ENCODE measurements around the gene TLCD2. TPM values are rescaled to one million over a fixed set of nuclear protein-coding genes. Genes with fewer than 3 reads are reported as not detected.

TLCD2 gene
- total and polyA plus RNA-seq, 2 of the 13 experiments (the other 11 are each of a cell fraction or from before 2014, with no cell fraction given) = 0.90 to 1.1 TPM

- TF ChIP-seq ZBTB10 (CRISPR knock-in tag; IDR thresholded peaks at IDR 0.05; ENCODE audit: borderline replicate concordance) (peak; percentile 82; the same call in 1 of the 2 replicates), HOXD1 (CRISPR knock-in tag; IDR thresholded peaks at IDR 0.05) (peak; percentile 79; the same call in 1 of the 2 replicates), SSRP1 (CRISPR knock-in tag; IDR thresholded peaks at IDR 0.05) (no peak), HMG20B (CRISPR knock-in tag; conservative IDR thresholded peaks at IDR 0.05) (no peak), GTF2F1 (IDR thresholded peaks at IDR 0.05; ENCODE audit: low read length) (no peak), HOXA5 (CRISPR knock-in tag; IDR thresholded peaks at IDR 0.05) (peak; percentile 32; the same call in 1 of the 2 replicates), ARID3A (IDR thresholded peaks at IDR 0.05; ENCODE audit: low read depth, low read length) (no peak), ZNF784 (CRISPR knock-in tag; IDR thresholded peaks at IDR 0.05; ENCODE audit: borderline replicate concordance) (no peak), MLLT10 (CRISPR knock-in tag; IDR thresholded peaks at IDR 0.05) (no peak), ZFP82 (CRISPR knock-in tag; IDR thresholded peaks at IDR 0.05; ENCODE audit: borderline replicate concordance) (0 out of 2 replicates have a peak, but pooled peaks have one; percentile 15), MTERF4 (CRISPR knock-in tag; IDR thresholded peaks at IDR 0.05) (peak; percentile 60; the same call in 1 of the 2 replicates), PLRG1 (conservative IDR thresholded peaks at IDR 0.05) (no peak), FOXK1 (CRISPR knock-in tag; IDR thresholded peaks at IDR 0.05; ENCODE audit: borderline replicate concordance, low read depth) (peak; percentile 62; the same call in 1 of the 2 replicates), RELA (CRISPR knock-in tag; IDR thresholded peaks at IDR 0.05) (no peak), CBX1 (IDR thresholded peaks at IDR 0.05; ENCODE audit: low read depth) (no peak), BCLAF1 (IDR thresholded peaks at IDR 0.05) (no peak), ZNF331 (CRISPR knock-in tag; IDR thresholded peaks at IDR 0.05) (peak; percentile 56), PCBP1 (IDR thresholded peaks at IDR 0.05; ENCODE audit: borderline replicate concordance, low read depth, low read length) (no peak), ZNF17 (CRISPR knock-in tag; IDR thresholded peaks at IDR 0.05) (no peak), ZNF274 (CRISPR knock-in tag; IDR thresholded peaks at IDR 0.05) (no peak), ZNF251 (CRISPR knock-in tag; IDR thresholded peaks at IDR 0.05) (no peak), POLR2G (IDR thresholded peaks at IDR 0.05; ENCODE audit: low read depth, low read length) (peak; percentile 91)
These were observed 32.4 kb upstream of the TLCD2 start, which contains the start of gene SERPINF2 (continued) for GRCh38 chr17:1742371-1743087.

Data from HepG2 (cell line).